ENCODE data around the gene ANKFY1.
A peak's percentile ranks its signal among the peaks of the same experiment; 100 is the strongest.
"Not testable (repeated sequence)": the region's sequence is repeated elsewhere in the genome, so short reads cannot be mapped to it uniquely, and the experiment has no call there.

The ANKFY1 gene

GRCh38 chr17:4219241-4219640 lies 44.5 kb downstream of the ANKFY1 start:
- no peak for DNase-seq

- DNase-seq, result no peak
Measured at GRCh38 chr17:4215882-4216570, 47.8 kb downstream of the ANKFY1 start.

GRCh38 chr17:4214157-4214556 lies 49.6 kb downstream of the ANKFY1 start:
- DNase-seq, result no peak

GRCh38 chr17:4209611-4210010 lies 54.2 kb downstream of the ANKFY1 start:
- no peak for DNase-seq

- DNase-seq, result peak; percentile 97
Measured at GRCh38 chr17:4208238-4208637, 55.5 kb downstream of the ANKFY1 start.

- no peak for DNase-seq
Measured at GRCh38 chr17:4206962-4207361, 56.8 kb downstream of the ANKFY1 start.

- no peak for DNase-seq
Measured at GRCh38 chr17:4205917-4206316, 57.9 kb downstream of the ANKFY1 start.

- DNase-seq, result peak; percentile 99
Measured at GRCh38 chr17:4204710-4205173, 59.0 kb downstream of the ANKFY1 start.

GRCh38 chr17:4204190-4204589 lies 59.6 kb downstream of the ANKFY1 start:
- peak; percentile 84 for DNase-seq

GRCh38 chr17:4201226-4201625 lies 62.6 kb downstream of the ANKFY1 start:
- DNase-seq, result peak; percentile 51

GRCh38 chr17:4199818-4200402 lies 63.9 kb downstream of the ANKFY1 start:
- DNase-seq, result peak; percentile 49

- no peak for DNase-seq
Measured at GRCh38 chr17:4198995-4199394, 64.8 kb downstream of the ANKFY1 start.

- peak; percentile 41 for DNase-seq
Measured at GRCh38 chr17:4195306-4195705, 68.5 kb downstream of the ANKFY1 start.

GRCh38 chr17:4194796-4195195 lies 69.0 kb downstream of the ANKFY1 start:
- DNase-seq, result no peak

GRCh38 chr17:4190791-4191190 lies 73.0 kb downstream of the ANKFY1 start:
- DNase-seq, result not testable (repeated sequence)

GRCh38 chr17:4189280-4189679 lies 74.5 kb downstream of the ANKFY1 start:
- DNase-seq, result no peak

GRCh38 chr17:4188076-4188475 lies 75.7 kb downstream of the ANKFY1 start:
- no peak for DNase-seq

GRCh38 chr17:4187076-4187475 lies 76.7 kb downstream of the ANKFY1 start:
- no peak for DNase-seq

GRCh38 chr17:4186357-4186881 lies 77.4 kb downstream of the ANKFY1 start:
- no peak for DNase-seq

GRCh38 chr17:4185656-4186055 lies 78.1 kb downstream of the ANKFY1 start:
- DNase-seq, result no peak

GRCh38 chr17:4184811-4185210 lies 79.0 kb downstream of the ANKFY1 start:
- no peak for DNase-seq

- no peak for DNase-seq
Measured at GRCh38 chr17:4182043-4182442, 81.7 kb downstream of the ANKFY1 start.

- no peak for DNase-seq
Measured at GRCh38 chr17:4180791-4181190, 83.0 kb downstream of the ANKFY1 start.

- DNase-seq, result no peak
Measured at GRCh38 chr17:4179071-4179470, 84.7 kb downstream of the ANKFY1 start.
